ENCODE data around the gene PDCD6IP. TPM values are rescaled to one million over a fixed set of nuclear protein-coding genes. Genes with fewer than 3 reads are reported as not detected.

PDCD6IP gene
- total RNA-seq, 1 donor from 2014 or later = 168 TPM

- H3K36me3 Mint-ChIP-seq = no peaks in the 10 kb centered on the region
- TF ChIP-seq CTCF (conservative IDR thresholded peaks at IDR 0.05) = no peak
- H3K9me3 Mint-ChIP-seq = no peaks in the 10 kb centered on the region
- H3K4me1 Mint-ChIP-seq (ENCODE audit: unreplicated experiment) = peaks cover 5% of the 10 kb centered on the region
- H3K4me3 Mint-ChIP-seq = no peak overlapping the region
- no peak for DNase-seq (ENCODE audit: extremely low spot score, unreplicated experiment)
- no peak overlapping the region for H3K27ac Mint-ChIP-seq
- peaks cover 20% of the 10 kb centered on the region for H3K27me3 Mint-ChIP-seq
Measured at GRCh38 chr3:33789183-33789954, 9.1 kb upstream of the PDCD6IP start.

DNA sequence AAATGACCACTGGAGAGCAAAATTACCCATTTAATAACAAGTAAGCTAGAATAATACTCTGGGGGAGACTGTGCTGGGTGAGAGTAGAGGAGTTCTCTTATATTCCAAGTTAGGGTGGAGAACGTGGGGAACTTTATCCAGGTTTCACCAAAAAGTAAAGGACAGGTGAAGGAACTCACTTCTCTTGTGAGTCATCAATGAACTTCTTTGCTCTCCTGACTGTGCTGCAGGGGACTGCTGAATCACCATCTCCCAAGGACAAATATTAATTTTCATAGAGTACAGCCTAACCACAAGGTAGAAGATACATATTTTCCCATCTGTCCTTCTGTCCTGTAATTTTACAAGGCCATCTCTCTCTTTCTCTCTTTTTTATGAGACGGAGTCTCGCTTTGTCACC, 8.3 kb upstream of the PDCD6IP start:
- no peaks in the 10 kb centered on the region for H3K9me3 Mint-ChIP-seq
- no peak for DNase-seq (ENCODE audit: extremely low spot score, unreplicated experiment)
- no peak overlapping the region for H3K27ac Mint-ChIP-seq
- no peaks in the 10 kb centered on the region for H3K36me3 Mint-ChIP-seq
- TF ChIP-seq CTCF (conservative IDR thresholded peaks at IDR 0.05) = no peak
- H3K27me3 Mint-ChIP-seq = peaks cover 22% of the 10 kb centered on the region
- peaks cover 5% of the 10 kb centered on the region for H3K4me1 Mint-ChIP-seq (ENCODE audit: unreplicated experiment)
- H3K4me3 Mint-ChIP-seq = no peak overlapping the region

- Mint-ChIP-seq H3K4me3 (no peak overlapping the region), H3K9me3 (no peaks in the 10 kb centered on the region), H3K27me3 (peaks cover 22% of the 10 kb centered on the region), H3K4me1 (ENCODE audit: unreplicated experiment) (peaks cover 5% of the 10 kb centered on the region), H3K27ac (no peak overlapping the region), H3K36me3 (no peaks in the 10 kb centered on the region)
- no peak for TF ChIP-seq CTCF (conservative IDR thresholded peaks at IDR 0.05)
- no peak for DNase-seq (ENCODE audit: extremely low spot score, unreplicated experiment)
Measured at GRCh38 chr3:33791477-33792166, 6.8 kb upstream of the PDCD6IP start.

GRCh38 chr3:33792167-33792892, 6.1 kb upstream of the PDCD6IP start:
- no peak overlapping the region for H3K27ac Mint-ChIP-seq
- no peak overlapping the region for H3K4me3 Mint-ChIP-seq
- no peak for TF ChIP-seq CTCF (conservative IDR thresholded peaks at IDR 0.05)
- no peaks in the 10 kb centered on the region for H3K36me3 Mint-ChIP-seq
- H3K9me3 Mint-ChIP-seq = no peaks in the 10 kb centered on the region
- peaks cover 20% of the 10 kb centered on the region for H3K27me3 Mint-ChIP-seq
- H3K4me1 Mint-ChIP-seq (ENCODE audit: unreplicated experiment) = peaks cover 3% of the 10 kb centered on the region
- DNase-seq (ENCODE audit: extremely low spot score, unreplicated experiment) = no peak

GRCh38 chr3:33795131-33795530, 3.3 kb upstream of the PDCD6IP start:
- DNase-seq (ENCODE audit: extremely low spot score, unreplicated experiment) = no peak
- Mint-ChIP-seq H3K27ac (no peak overlapping the region), H3K27me3 (peaks cover 6% of the 10 kb centered on the region), H3K4me3 (no peak overlapping the region), H3K9me3 (no peaks in the 10 kb centered on the region), H3K36me3 (no peaks in the 10 kb centered on the region), H3K4me1 (ENCODE audit: unreplicated experiment) (peaks cover 15% of the 10 kb centered on the region)
- TF ChIP-seq CTCF (conservative IDR thresholded peaks at IDR 0.05) = no peak
